HepG2 (cell line): ENCODE data around the gene LRRC55. TPM values are rescaled to one million over a fixed set of nuclear protein-coding genes. Genes with fewer than 3 reads are reported as not detected.

Source experiments
- ATAC-seq: fragments of 200-7000 bp; cut with Tn5 transposase; 3 replicates; pipeline ENCODE4 v1.9.1; 2020; ENCODE audit warnings: mild to moderate bottlenecking, moderate library complexity
- BruUV-seq: library from RNA; stranded (reverse); fragments of 400-500 nt; replicated peaks from 2 replicates; lab custom pipeline; 2021; lab: Mats Ljungman, UMichigan
- CTCF ChIA-PET: fragments of 300-600 bp; formaldehyde crosslinking; extraction: SDS; loops from one replicate; lab custom pipeline; 2021; ENCODE audit warnings: low total read pairs, inconsistent platforms, low intra/inter-chr PET ratio; lab: Yijun Ruan, JAX
- POLR2A ChIA-PET: fragments of 350-600 bp; sonication (Branson Sonifier 250); formaldehyde crosslinking; loops from one replicate; lab custom pipeline; 2020; ENCODE audit warnings: antibody characterized with exemption, inconsistent platforms; lab: Yijun Ruan, JAX
- DNase-seq: peaks from one replicate; pipeline ENCODE4 v3.0.0-alpha.2; 2015; ENCODE audit warnings: low spot score
- FAIRE-seq: peaks from 3 replicates; lab custom pipeline; 2011; peaks lifted over from hg19 to GRCh38; lab: Jason Lieb, UNC
- H2AFZ ChIP-seq: one replicate; pipeline ENCODE4 v1.6.1; 2011; ENCODE audit warnings: low read length, inconsistent platforms
- H3K27ac ChIP-seq: fragments of 300-600 bp; 3 replicates; pipeline ENCODE4 v1.8.0; 2011; ENCODE audit warnings: mixed run types, mild to moderate bottlenecking, mixed read lengths, low read length, inconsistent platforms; ENCODE audit not compliant: insufficient read depth; ENCODE audit errors: extremely low read length
- H3K27me3 ChIP-seq, 2 experiments: fragments of 200-600 bp in 1 of 2; 2 replicates in 1 of 2; 3 replicates in 1 of 2; pipeline versions ENCODE4 v1.6.0 to v1.8.0; 2011; ENCODE audit warnings: low read length in 2 of 2, mild to moderate bottlenecking in 2 of 2, moderate library complexity in 2 of 2, inconsistent platforms in 1 of 2; ENCODE audit not compliant: insufficient read depth in 2 of 2, control insufficient read depth in 1 of 2
- H3K36me3 ChIP-seq, 2 experiments: fragments of 200-600 bp in 1 of 2; replicated peaks in 1 of 2; 2 replicates in 1 of 2; 3 replicates in 1 of 2; pipeline versions ENCODE4 v1.5.1 to v1.8.0; 2011; ENCODE audit warnings: low read length in 2 of 2, inconsistent platforms in 1 of 2; ENCODE audit not compliant: insufficient read depth in 2 of 2, control insufficient read depth in 1 of 2
- H3K4me1 ChIP-seq: 2 replicates; pipeline ENCODE4 v1.5.1; 2012; ENCODE audit warnings: low read length, inconsistent platforms; ENCODE audit not compliant: insufficient read depth
- H3K4me2 ChIP-seq: 2 replicates; pipeline ENCODE4 v1.6.0; 2011; ENCODE audit warnings: low read depth, low read length, inconsistent platforms
- H3K4me3 ChIP-seq, 3 experiments: fragments of 200-600 bp in 1 of 3; sonication (generic), shearing (Covaris generic) in 1 of 3; replicated peaks in 1 of 3; 2 replicates each; pipeline ENCODE4 v1.5.1; 2011 to 2016; ENCODE audit warnings: low read length in 3 of 3, inconsistent platforms in 2 of 3, low read depth in 2 of 3, mild to moderate bottlenecking in 2 of 3, control low read depth in 1 of 3, mixed read lengths in 1 of 3; ENCODE audit not compliant: insufficient read depth in 1 of 3
- H3K79me2 ChIP-seq: one replicate; pipeline ENCODE4 v1.6.1; 2011; ENCODE audit warnings: low read length, inconsistent platforms; ENCODE audit not compliant: insufficient read depth
- H3K9ac ChIP-seq: 2 replicates; pipeline ENCODE4 v1.6.0; 2011; ENCODE audit warnings: mild to moderate bottlenecking, low read depth, low read length, inconsistent platforms; ENCODE audit not compliant: insufficient read depth
- H3K9me3 ChIP-seq: 2 replicates; pipeline ENCODE4 v1.5.1; 2012; ENCODE audit warnings: mild to moderate bottlenecking, low read length
- H4K20me1 ChIP-seq: 2 replicates; pipeline ENCODE4 v1.6.0; 2011; ENCODE audit warnings: inconsistent platforms, mild to moderate bottlenecking, low read length, moderate library complexity; ENCODE audit not compliant: insufficient read depth
- GTF3A ChIP-seq: sonication (generic); formaldehyde crosslinking; conservative IDR thresholded peaks from 2 replicates; pipeline ENCODE4 v1.4.0; 2020; ENCODE audit warnings: mild to moderate bottlenecking, missing genetic modification reagents
- MAFF ChIP-seq: IDR thresholded peaks from 2 replicates; pipeline ENCODE4 v1.6.1; 2011; ENCODE audit warnings: low read depth, low read length, improper control_type of control experiment
- SIX4 ChIP-seq: sonication (generic); formaldehyde crosslinking; IDR thresholded peaks from 2 replicates; pipeline ENCODE4 v1.4.0; 2020; ENCODE audit warnings: missing genetic modification reagents
- ZNF891 ChIP-seq: sonication (generic); formaldehyde crosslinking; IDR thresholded peaks from 2 replicates; pipeline ENCODE4 v1.5.0; 2020; ENCODE audit warnings: mild to moderate bottlenecking, missing genetic modification reagents
- WGBS: methylation state at CpG from one replicate; pipeline ENCODE4 v1.1.6; 2017; ENCODE audit warnings: low lambda C conversion rate; 5-methylcytosine and 5-hydroxymethylcytosine counted together
- in situ Hi-C: cut with HindIII; loops from 2 replicates; pipeline ENCODE4 v1.10.0; 2017; ENCODE audit warnings: low pct_unique_long_range_greater_than_20kb; ENCODE audit not compliant: extremely low pct_ligation_motif_present
- intact Hi-C: fragments of 100-400 bp; cut with micrococcal nuclease; formaldehyde crosslinking; loops from one replicate; pipeline ENCODE4 v1.10.0; 2022; ENCODE audit not compliant: unreplicated experiment
- polyA plus RNA-seq, 8 experiments: library from polyadenylated mRNA; depleted of rRNA in 3 of 8; stranded (reverse) in 7 of 8; unstranded in 1 of 8; fragments of >200 nt; fragmentation: Illumina TruSeq in 4 of 8; extraction: Trizol in 4 of 8; gene quantifications; 2 replicates each; pipeline versions ENCODE4 v1.2.1 to v1.2.3, GENCODE V29; 2011 to 2016; ENCODE audit warnings: low read depth in 4 of 8, missing spikeins in 1 of 8, mixed read lengths in 1 of 8; ENCODE audit not compliant: insufficient read depth in 1 of 8
- total RNA-seq, 5 experiments: library from RNA; depleted of rRNA; stranded (reverse); fragments of >200 nt; fragmentation: Illumina TruSeq; extraction: Trizol; gene quantifications; 2 replicates each; pipeline ENCODE4 v1.2.3, GENCODE V29; 2016; ENCODE audit warnings: low read depth in 1 of 5
- TF ChIP-seq, protein P1 (sequence below): IDR thresholded peaks from 2 replicates; pipeline ENCODE4 v1.6.1; 2016; ENCODE audit warnings: low read depth, control low read depth
- TF ChIP-seq, protein P2 (sequence below): sonication (generic); formaldehyde crosslinking; IDR thresholded peaks from 2 replicates; pipeline ENCODE4 v1.4.0; 2020; ENCODE audit warnings: mild to moderate bottlenecking, missing genetic modification reagents

The LRRC55 gene
- total and polyA plus RNA-seq, 2 of the 13 experiments (the other 11 are each of a cell fraction or from before 2014, with no cell fraction given): not detected

DNA sequence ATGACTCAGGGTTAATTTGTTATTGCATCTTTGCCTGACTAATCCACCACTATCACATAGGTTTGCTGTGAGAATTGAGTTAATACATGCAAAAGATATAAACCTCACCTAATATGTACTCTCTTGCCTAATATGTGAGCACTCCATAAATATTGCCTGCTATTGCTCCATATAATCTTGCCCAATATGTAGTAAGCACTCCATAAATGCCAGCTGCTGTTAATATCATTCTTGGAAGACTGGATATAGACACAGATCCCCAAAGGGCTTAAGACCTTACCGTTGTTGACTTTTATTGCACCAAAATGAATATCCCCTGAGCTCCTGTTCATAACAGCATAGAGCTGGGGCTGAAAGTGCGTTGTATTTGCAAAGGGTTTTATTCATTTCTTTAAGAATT is 27.0 kb upstream of the LRRC55 start (continued):
- TF ChIP-seq SIX4 (CRISPR knock-in tag): no peak

DNA sequence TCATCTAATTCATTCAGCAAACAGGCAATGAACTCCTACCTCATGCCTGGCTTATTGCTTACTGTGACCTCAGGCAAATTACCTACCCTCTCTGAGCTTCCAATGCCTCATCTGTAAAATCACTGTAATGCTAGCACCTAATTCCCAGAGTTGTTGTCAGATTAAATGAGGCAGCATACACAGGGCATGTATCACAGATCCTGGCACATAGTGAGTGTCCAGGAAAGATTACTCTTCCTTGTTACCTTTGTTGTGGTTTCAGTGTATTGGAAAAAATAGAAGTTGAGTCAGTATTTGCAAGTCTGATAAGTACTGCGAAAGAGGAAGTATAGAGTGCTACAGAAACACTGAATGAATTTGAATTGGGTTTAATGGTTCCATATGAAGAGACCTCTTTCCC is 26.4 kb upstream of the LRRC55 start:
- H3K79me2 ChIP-seq: no peaks in the 10 kb centered on the region
- no peak overlapping the region for H2AFZ ChIP-seq
- no peak overlapping the region for H3K4me3 ChIP-seq
- H3K27me3 ChIP-seq: peaks cover 1 to 7% of the 10 kb centered on the region in 2 experiments; a peak in 1 of 5 replicates
- CTCF ChIA-PET: no interaction called here
- POLR2A ChIA-PET: no interaction called here
- no peak overlapping the region for H3K4me2 ChIP-seq
- BruUV-seq: no TSS peak
- no peak for FAIRE-seq
- TF ChIP-seq, protein P1, sequence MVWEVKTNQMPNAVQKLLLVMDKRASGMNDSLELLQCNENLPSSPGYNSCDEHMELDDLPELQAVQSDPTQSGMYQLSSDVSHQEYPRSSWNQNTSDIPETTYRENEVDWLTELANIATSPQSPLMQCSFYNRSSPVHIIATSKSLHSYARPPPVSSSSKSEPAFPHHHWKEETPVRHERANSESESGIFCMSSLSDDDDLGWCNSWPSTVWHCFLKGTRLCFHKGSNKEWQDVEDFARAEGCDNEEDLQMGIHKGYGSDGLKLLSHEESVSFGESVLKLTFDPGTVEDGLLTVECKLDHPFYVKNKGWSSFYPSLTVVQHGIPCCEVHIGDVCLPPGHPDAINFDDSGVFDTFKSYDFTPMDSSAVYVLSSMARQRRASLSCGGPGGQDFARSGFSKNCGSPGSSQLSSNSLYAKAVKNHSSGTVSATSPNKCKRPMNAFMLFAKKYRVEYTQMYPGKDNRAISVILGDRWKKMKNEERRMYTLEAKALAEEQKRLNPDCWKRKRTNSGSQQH (CRISPR knock-in tag): no peak
- TF ChIP-seq MAFF: no peak
- TF ChIP-seq, protein P2, sequence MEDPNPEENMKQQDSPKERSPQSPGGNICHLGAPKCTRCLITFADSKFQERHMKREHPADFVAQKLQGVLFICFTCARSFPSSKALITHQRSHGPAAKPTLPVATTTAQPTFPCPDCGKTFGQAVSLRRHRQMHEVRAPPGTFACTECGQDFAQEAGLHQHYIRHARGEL (CRISPR knock-in tag): no peak
- TF ChIP-seq GTF3A (CRISPR knock-in tag): no peak
- TF ChIP-seq ZNF891 (CRISPR knock-in tag): no peak
- WGBS: 0% methylated on average over 1 of the region's 1 CpG
- H3K27ac ChIP-seq: no peak overlapping the region
- in situ Hi-C loops (no loop called here), intact Hi-C loops (no loop called here)
- H4K20me1 ChIP-seq: no peaks in the 10 kb centered on the region
- no peaks in the 10 kb centered on the region for H3K4me1 ChIP-seq
- no peaks in the 10 kb centered on the region for H3K36me3 ChIP-seq
- ATAC-seq: no peak
- H3K9me3 ChIP-seq: no peaks in the 10 kb centered on the region
- DNase-seq: no peak
- no peak overlapping the region for H3K9ac ChIP-seq
